GM18867 (cell line): Measurements from ENCODE around the gene ABCC1.
"Not testable (repeated sequence)": the region's sequence is repeated elsewhere in the genome, so short reads cannot be mapped to it uniquely, and the experiment has no call there.

Experiments
- ATAC-seq: cut with Tn5 transposase; IDR thresholded peaks from one replicate; pipeline ENCODE4 v1.9.1; 2021; ENCODE audit warnings: mild to moderate bottlenecking, moderate library complexity; ENCODE audit not compliant: unreplicated experiment

ABCC1 gene

DNA sequence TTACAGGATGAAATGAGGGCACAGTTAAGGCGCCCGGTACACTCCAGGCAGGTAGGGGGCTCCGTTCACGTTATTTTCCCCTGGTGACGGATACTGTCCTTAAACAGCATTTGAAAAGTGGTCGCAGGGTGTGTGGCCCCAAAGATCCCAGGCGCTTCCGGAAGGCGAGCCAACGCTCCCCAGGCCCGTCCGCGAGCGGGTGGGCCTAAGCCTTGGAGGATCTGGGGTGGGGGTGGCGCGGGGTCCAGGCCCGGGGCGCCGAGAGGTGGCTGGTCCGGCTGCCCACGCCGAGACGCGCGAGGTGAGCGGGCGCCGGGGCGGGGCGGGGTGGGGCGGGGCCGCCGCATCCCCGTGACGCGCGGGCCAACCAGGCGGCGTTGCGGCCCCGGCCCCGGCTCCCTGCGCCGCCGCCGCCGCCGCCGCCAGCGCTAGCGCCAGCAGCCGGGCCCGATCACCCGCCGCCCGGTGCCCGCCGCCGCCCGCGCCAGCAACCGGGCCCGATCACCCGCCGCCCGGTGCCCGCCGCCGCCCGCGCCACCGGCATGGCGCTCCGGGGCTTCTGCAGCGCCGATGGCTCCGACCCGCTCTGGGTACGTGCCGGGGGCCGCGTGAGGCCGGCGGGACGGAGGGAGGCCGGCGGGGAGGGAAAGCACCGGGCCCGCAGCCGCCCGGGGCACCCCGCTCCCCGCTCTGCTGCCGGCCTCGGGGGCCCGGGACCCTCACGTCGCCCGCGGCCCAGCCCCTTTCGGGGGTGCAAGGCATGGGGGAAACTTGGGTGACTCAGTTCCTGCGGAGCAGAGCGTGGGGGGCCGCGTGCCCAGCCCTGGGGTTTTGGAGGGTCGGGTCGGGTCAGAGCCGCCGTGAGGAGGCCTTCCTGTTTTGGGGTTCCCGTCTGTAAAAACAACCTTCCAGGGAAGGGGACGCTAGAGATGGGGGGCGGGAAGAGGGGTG is at the start of gene ABCC1:
Gene ABCC1, plus strand, starts transcription at position 407 of the 951 bp plus-strand sequence. Its CDS starts 136 bp downstream, at position 543.
- ATAC-seq, result peak; percentile 67

DNA sequence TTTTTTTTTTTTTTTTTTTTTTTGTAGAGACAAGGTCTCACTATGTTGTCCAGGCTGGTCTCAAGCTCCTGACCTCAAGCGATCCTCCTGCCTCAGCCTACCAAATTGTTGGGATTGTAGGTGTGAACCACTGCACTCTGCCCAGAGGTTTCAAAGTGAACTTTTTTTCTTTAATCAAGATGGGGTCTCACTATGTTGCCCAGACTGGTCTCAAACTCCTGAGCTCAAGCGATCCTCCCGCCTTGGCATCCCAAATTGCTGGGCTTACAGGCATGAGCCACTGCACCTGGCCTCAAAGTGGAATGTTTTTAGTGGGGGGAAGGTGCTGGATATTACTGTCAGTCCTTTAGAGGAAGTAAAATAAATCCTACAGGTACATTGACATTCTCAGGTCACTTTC is 49.1 kb upstream of the ABCC1 start:
- ATAC-seq, result no peak

- ATAC-seq, result no peak
Observed at GRCh38 chr16:15900901-15901500, 48.4 kb upstream of the ABCC1 start.

- no peak for ATAC-seq
Observed at GRCh38 chr16:15903960-15904359, 45.5 kb upstream of the ABCC1 start.

DNA sequence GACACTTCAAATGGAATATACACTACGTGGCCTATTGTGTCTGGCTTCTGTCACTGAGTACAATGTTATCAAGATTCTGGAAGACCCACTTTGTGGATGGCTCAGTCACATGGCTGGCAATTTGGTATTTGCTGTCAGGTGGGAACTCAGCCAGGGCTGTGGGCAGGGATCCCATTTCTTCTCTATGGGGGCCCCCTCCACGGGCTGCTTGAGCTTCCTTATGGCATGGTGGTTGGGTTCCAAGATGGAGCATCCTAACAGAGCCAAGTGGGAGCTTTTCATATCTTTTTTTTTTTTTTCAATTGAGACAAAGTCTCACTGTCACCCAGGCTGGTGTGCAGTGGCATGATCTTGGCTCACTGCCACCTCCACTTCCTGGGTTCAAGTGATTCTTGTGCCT is 43.0 kb upstream of the ABCC1 start:
- ATAC-seq, result no peak

DNA sequence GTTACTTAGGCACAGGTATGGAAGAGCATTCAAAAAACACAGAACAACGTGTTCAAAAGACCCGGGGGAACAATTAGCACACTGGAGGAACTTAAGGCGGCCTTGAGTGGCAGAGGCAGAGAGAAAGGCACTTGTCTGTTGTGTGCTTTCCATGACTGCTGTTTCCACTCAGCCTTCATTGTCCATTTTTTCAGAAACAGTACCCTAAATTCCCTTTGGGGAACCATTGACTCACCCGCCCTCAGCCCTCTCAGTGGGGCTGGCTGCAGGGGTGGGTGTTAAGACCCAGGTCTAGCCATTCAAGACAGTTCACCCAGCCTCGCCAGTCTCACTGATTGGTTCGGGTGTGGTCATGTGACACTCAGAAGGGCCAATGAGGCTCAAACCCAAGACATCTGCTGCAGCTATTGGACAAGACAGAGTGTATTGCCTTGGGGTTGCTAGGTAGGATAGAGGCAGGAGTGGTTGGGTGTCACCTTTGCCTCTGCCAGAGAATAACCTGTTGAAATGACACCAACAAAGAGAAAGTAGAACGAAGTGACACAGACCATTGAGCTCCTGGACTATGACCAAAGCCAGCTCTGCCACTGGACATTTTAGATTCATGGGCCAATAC is 41.4 kb upstream of the ABCC1 start:
- ATAC-seq, result peak; percentile 100

DNA sequence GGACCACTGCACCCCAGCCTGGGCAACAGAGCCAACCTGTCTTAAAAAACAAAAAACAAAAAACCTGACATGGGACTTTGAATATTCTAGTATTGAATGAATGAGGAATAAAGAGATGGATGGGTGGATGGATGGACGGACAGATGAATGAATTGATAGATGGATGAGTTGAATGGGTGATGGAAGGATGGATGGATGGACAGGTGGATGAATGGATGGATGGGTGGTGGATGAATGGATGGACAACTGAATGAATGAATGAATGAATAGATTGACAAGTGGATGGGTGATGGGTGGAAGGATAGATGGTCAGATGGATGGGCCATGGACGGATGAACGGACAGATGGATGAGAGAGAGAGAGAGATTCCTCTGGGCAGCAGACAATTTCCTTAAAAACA is 38.2 kb upstream of the ABCC1 start:
- no peak for ATAC-seq

GRCh38 chr16:15913046-15913698 is 36.2 kb upstream of the ABCC1 start:
- no peak for ATAC-seq

DNA sequence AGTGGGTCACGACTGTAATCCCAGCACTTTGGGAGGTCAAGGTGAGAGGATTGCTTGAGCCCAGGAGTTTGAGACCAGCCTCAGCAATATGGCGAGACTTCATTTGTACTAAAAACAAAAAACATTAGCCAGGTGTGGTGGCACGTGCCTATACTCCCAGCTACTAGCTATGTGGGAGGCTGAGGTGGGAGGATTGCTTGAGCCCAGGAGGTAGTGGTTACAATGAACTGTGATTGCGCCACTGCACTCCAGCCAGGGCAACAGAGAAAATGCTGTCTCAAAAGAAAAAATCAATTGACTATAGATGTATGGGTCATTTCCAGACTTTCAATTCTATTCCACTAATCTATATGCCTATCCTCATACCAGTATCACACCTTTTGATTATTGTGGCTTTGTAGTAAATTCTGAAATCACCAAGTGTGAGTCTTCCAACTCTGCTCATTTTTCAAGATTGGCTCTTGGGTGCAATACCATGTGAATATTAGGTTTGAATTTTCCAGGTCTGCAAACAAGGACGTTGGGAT is 33.8 kb upstream of the ABCC1 start:
- ATAC-seq, result no peak

DNA sequence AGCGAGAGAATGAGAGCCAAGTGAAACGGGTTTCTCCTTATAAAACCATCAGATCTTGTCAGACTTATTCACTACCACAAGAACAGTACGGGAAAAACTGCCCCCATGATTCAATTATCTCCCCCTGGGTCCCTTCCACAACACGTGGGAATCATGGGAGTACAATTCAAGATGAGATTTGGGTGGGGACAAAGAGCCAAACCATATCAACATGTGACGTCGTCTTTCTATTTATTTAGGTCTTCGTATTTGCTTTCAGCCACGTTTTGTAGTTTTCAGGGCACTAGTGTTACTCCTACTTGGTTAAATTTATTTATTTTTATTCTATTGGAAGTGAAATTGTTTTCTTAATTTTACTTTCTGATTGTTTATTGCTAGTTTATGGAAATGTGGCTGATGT is 33.1 kb upstream of the ABCC1 start:
- no peak for ATAC-seq

DNA sequence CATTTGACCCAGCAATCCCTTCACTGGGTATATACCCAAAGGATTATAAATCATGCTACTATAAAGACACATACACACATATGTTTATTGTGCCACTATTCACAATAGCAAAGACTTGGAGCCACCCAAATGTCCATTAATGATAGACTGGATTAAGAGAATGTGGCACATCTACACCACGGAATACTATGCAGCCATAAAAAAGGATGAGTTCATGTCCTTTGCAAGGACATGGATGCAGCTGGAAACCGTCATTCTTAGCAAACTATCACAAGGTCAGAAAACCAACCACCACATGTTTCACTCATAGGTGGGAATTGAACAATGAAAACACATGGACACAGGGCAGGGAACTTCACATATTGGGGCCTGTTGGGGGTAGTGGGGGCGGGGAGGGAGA is 31.1 kb upstream of the ABCC1 start:
- ATAC-seq, result not testable (repeated sequence)

DNA sequence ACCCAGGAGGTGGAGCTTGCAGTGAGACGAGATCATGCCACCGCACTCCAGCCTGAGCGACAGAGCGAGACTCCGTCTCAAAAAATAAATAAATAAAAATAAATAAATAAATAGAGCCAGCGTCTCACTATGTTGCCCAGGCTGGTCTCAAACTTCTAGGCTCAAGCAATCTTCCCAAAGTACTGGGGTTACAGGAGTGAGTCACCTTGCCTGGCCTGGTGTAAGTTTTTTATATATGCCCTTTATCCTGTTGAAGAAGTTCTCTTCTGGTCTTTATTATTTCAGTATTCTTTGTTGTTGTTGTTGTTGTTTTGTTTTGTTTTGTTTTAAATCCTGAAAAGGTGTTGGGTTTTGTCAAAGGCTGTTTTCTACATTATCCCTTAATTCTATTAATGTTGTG is 30.1 kb upstream of the ABCC1 start:
- ATAC-seq, result no peak

DNA sequence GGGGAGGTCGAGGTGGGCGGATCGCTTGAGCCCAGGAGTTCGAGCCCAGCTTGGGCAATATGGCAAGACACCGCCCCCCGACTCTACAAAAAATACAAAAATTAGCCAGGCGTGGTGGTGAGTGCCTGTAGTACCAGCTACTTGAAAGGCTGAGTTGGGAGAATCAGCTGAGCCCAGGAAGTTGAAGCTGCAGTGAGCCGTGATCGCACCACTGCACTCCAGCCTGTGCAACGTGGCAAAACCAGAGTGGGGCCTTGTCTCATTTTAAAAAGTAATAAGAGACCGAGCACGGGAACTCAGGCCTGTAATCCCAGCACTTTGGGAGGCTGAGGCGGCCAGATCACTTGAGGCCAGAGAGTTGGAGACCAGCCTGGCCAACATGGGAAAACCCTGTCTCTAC is 24.4 kb upstream of the ABCC1 start:
- ATAC-seq, result no peak

GRCh38 chr16:15925631-15926030 is 23.8 kb upstream of the ABCC1 start:
- ATAC-seq, result no peak

DNA sequence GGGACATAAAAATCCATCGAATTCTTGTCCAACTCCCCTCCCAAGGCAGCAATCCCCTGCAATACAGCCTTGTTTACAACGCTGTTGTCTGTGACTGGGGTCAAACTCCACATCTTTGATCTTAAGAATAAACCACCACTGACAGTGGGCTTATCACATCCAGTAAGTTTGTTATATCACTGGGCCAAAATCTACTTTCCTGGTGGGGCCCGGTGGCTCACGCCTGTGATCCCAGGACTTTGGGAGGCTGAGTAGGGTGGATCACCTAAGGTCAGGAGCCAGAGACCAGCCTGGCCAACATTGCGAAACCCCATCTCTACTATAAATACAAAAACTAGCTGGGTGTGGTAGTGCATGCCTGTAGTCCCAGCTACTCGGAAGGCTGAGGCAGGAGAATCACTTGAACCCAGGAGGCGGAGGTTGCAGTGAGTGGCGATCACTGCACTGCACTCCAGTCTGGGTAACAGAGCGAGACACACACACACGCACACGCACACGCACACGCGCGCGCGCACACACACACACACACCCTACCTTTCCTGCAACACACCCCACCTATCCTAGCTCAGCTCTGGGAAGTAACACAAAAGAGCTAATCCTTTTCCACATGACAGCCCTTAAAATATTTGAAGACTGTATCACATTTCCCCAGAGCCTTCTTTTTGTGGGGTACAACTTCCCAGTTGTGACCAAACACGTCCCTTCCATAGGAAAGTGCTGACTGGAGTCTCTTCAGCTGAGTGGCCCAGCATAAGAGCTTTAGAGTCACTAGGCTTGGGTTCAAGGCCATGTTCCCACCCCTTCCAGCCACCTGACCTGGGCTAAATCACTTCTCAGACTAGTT is 20.9 kb upstream of the ABCC1 start:
- ATAC-seq, result no peak

GRCh38 chr16:15932939-15933338 is 16.5 kb upstream of the ABCC1 start:
- ATAC-seq, result no peak

- ATAC-seq, result no peak
Observed at GRCh38 chr16:15933781-15934180, 15.6 kb upstream of the ABCC1 start.

DNA sequence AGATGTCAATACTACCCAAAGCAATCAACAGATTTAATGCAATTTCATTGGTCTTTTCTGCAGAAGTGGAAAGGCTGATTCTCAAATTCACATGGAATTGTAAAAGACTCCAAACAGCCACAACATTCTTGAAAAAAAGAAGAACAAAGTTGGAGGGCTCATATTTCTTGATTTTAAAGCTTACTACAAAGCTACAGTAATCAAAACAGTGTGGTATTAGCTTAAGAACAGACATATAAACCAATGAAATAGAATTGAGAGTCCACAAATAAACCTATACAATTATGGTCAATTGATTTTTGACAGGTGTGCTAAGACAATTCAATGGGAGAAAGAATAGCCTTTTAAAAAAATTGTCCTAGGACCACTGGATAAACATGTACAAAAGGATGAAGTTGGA is 14.4 kb upstream of the ABCC1 start:
- no peak for ATAC-seq

DNA sequence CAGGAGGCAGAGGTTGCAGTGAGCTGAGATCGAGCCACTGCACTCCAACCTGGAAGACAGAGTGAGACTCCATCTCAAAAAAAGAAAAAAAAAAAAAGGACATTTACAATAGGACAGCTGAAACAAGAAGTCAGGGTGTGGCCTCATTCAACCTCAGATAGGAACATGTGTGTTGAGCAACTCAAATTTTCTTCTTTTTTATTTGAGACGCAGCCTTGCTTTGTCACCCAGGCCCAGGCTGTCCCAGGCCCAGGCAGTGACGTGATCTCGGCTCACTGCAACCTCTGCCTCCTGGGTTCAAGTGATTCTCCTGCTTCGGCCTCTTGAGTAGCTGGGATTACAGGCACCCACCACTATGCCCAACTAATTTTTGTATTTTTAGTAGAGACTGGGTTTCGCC is 12.6 kb upstream of the ABCC1 start:
- not testable (repeated sequence) for ATAC-seq
